Measurements from ENCODE around the gene PRUNE2.
A peak's percentile ranks its signal among the peaks of the same experiment; 100 is the strongest.
"Not testable (repeated sequence)": the region's sequence is repeated elsewhere in the genome, so short reads cannot be mapped to it uniquely, and the experiment has no call there.

The PRUNE2 gene, protein sequence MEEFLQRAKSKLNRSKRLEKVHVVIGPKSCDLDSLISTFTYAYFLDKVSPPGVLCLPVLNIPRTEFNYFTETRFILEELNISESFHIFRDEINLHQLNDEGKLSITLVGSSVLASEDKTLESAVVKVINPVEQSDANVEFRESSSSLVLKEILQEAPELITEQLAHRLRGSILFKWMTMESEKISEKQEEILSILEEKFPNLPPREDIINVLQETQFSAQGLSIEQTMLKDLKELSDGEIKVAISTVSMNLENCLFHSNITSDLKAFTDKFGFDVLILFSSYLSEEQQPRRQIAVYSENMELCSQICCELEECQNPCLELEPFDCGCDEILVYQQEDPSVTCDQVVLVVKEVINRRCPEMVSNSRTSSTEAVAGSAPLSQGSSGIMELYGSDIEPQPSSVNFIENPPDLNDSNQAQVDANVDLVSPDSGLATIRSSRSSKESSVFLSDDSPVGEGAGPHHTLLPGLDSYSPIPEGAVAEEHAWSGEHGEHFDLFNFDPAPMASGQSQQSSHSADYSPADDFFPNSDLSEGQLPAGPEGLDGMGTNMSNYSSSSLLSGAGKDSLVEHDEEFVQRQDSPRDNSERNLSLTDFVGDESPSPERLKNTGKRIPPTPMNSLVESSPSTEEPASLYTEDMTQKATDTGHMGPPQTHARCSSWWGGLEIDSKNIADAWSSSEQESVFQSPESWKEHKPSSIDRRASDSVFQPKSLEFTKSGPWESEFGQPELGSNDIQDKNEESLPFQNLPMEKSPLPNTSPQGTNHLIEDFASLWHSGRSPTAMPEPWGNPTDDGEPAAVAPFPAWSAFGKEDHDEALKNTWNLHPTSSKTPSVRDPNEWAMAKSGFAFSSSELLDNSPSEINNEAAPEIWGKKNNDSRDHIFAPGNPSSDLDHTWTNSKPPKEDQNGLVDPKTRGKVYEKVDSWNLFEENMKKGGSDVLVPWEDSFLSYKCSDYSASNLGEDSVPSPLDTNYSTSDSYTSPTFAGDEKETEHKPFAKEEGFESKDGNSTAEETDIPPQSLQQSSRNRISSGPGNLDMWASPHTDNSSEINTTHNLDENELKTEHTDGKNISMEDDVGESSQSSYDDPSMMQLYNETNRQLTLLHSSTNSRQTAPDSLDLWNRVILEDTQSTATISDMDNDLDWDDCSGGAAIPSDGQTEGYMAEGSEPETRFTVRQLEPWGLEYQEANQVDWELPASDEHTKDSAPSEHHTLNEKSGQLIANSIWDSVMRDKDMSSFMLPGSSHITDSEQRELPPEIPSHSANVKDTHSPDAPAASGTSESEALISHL (N-terminal part only)

DNA sequence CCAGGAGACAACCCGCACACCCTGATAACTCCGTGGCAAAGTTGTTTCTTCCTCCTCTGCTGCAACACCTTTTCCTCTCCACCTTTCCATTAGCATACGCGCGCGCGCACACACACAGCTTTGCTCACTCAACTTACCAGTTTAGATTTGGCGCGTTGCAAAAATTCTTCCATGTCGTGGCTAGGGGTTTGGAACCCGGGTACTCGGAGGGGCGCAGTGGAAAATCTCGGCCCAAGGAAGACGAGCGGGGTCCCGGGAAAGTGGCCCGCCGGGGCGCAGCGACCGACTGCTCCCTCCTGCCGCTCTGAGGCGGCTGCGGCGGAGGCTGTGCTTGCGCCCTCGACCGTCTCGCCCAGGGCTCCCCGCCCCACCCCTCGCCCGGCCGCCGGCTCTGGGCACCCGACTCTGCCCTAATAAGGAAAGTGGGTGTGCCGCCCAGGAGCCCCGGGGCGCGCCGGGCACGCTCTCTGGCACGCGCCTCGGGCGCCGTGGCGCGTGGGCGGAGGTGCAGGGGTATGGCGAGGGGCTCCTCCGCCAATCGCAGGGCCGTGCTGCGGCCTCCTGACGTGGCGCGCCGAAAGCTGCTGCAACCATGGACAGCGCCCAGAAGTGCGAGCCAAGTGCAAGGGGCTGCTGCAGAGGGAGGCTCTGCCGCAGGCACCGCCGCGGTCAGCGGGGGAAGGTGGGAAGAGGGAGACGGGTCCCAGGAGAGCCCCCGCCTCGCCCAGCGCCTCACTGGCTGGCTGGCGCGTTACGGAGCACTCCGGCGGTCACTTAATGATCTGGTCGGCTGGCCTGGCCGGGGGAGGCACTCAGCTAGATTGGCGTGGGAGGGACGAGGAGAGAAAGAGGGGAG, at the start of gene PRUNE2:
PRUNE2 (minus strand) TSS at position 324 of the 856 bp plus-strand sequence; CDS start at position 173, 151 bp downstream.
- DNase-seq = peak; percentile 98

DNA sequence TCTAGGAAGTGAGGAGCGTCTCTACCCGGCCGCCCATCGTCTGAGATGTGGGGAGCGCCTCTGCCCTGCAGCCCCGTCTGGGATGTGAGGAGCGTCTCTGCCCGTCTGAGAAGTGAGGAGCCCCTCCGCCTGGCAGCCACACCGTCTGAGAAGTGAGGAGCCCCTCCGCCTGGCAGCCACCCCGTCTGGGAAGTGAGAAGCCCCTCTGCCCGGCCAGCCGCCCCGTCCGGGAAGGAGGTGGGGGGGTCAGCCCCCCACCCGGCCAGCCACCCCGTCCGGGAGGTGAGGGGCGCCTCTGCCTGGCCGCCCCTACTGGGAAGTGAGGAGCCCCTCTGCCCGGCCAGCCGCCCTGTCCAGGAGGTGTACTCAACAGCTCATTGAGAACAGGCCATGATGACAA, 49.5 kb upstream of the PRUNE2 start:
- DNase-seq = not testable (repeated sequence)

DNA sequence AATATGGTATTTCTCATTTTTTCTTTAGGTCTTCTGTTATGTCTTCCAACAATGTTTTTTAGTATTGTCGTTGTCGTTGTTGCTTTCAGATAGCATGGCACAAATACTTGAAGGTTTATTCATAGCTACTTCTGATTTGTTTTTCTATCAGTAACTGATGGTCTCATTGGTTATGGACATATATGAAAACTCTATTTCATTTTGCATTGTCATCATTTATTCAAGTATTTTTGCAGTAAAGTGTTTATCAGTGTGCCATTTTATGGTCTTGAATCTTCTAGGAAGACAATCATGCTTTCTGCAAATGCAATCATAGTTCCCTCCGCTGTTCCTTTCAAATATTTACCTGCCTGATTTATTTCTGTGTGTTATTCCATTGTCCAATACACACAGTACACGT, 44.0 kb upstream of the PRUNE2 start:
- DNase-seq = no peak

DNA sequence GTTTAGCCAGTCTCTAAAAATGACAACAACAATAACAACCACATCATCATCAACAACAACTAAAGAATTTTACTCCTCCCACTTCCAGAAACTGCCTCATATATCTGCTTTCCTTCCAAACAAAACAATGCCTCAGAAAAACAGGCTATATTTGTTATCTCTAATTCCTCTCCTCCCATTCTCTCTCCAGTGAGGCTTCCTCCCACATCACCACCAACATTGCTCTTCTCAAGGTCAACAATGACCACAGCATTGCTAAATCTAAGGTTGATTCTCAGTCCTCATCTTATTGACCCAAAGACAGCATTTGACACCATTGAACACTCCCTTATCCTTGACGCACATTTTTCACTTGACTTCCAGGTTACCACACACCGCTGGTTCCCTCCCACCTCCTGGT, 38.1 kb upstream of the PRUNE2 start:
- DNase-seq = no peak

DNA sequence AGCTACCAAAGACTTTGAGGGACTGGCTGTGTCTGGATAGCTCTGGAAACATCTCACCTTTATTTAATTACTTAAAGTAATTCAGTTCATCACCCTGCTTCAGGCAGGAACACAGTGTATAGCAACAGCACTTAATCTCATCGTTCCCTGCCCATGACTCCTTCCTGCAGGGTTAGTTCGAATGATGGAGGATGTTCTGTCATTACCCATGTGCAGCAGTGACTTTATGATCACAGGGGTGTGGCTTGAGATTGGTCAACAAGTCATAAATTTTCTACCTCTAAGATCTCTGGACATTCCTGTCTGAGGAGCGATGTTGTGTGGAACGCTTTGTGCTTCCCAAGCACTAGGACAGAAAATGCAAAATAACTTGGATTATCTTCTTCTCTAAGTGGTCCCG, 37.1 kb upstream of the PRUNE2 start:
- no peak for DNase-seq

DNA sequence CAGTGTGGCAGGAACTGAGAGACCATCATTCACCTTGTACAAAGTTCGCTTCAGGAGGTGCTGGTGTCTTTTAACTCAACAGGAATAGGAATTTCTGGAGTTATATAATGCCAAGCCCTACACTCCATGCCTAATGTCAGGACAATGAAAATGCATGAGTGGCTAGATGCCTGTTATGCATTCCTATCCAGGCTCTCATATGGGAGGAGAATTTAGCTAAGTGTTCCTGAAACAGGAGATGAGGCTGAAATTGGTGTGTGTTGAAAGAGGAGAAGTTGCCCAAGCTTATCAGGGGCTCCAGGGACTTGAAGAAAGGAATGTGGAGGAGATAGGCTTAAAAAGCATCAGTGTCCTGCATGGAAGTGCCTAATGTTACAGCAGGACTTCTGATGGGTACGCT, 26.8 kb upstream of the PRUNE2 start:
- no peak for DNase-seq

DNA sequence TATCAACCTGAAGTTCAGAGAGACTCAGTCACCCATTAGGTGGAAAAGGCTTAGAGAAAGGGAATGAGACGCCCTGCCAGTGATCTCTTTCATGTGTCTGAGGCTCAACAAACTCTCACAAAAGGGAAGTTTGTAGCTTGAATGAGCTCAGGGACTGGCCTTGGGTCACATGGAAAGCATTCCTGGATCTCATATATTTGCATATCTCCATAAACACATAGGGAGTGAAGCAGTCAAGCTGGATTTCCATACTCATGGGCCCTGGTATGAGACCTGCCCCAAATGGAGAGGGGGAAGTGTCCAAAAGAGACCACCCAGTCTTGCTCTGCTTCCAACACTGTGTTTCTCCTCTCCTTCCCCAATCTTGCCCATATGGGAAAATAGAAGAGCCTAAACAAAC, 26.4 kb upstream of the PRUNE2 start:
- no peak for DNase-seq

DNA sequence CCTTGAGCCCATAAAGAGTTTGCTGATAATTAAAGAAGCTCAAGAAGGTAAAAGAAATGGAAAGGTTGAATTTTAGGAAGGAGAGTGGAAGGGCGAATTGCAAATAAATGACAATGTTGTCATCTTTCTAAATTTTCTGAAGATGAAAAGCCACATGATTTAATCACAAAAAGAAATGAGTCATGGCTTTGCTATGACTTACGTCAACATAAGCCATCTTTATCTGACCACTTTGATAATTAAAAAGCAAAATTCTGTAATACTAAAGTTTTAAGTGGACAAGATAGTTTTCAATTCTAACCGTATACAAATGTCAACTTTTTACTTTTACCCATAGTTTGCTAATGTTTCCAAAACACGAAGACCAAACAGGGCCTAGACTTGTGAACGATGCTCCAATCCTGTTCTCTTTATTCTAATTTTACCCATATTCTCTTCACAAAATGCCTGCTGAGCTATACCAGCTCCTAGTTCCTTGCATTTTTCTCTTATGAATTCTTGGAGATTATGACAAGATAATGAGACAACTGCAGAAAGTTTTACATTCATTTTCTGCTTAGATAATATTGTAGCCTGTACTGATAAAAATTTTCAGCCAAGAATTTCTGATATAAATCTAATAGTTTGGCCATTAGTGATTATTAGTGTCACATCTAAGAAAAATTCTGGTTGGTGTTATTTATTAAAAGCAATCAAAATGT, 21.8 kb upstream of the PRUNE2 start:
- no peak for DNase-seq

DNA sequence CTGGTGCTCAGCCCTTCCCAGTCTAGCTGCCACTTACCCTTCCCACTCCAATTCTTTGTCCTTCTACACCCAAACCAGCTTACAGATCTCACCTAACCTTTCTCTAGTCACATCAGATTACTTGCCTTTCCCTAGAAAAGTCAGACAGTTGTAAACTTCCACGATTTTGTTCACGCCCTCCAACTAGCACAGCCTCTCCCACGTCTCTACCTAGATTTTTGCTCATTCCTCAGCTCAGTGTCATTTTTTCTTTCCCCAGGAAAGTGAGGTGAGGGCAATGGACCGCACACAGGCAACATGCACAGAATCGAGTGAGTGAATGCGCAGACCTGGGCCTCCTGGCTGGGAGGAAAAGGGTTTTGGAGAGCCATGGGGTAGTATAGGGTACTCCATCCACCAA, 20.9 kb upstream of the PRUNE2 start:
- DNase-seq = no peak

DNA sequence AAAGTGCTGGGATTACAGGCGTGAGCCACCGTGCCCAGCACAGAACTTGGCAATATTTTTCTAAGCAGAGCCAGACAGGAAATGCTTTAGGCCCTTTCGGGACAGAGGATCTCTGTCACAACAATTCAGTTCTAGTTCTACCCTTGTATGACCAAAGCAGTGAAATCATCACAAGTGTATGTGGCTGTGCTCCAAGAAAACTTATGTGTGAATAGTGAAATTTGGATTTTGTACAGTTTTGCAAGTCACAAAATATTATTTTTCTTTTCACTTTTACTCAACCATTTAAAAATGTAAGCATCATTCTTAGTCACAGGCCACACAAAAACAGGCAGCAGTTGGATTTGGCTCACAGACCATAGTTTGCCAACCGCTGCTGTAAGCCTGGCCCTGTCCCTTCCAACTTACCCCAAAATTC, 20.4 kb upstream of the PRUNE2 start:
- DNase-seq = no peak

DNA sequence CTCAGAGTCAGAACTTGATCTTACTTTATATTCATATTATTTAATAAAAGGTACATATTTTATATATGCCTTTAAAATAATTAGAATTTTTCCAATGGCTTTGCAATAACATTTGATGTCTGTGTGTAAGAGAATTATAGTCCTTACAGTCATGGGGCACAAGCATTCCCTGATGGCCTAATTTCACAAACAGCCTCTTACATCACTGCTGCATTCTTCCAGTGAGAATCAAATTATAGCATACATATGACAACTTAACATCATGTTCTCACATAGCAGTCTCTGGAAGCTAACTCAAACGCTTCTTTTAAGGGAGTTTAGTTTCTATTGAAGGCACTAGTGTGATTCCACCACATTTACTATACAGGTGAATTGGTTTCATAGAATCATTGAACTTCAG, 15.3 kb upstream of the PRUNE2 start:
- DNase-seq = no peak

DNA sequence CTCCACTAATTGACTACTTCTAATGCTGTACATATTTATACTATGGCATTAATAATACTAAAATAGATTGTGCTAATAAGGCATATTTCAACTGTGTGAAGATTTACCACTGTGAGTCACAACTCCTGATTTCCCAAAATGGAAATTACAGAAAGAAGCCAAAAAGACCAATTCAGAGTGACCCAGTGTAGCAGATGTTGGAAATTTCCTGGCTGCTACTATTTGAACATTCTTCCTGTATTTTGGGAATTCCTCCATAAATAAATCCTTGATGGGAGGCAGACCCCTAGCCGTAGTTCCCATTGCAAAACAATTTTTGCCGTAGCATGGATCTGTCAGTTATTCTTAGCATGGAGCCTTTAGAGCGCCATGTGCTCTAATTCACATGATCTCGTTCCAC, 11.4 kb upstream of the PRUNE2 start:
- no peak for DNase-seq

DNA sequence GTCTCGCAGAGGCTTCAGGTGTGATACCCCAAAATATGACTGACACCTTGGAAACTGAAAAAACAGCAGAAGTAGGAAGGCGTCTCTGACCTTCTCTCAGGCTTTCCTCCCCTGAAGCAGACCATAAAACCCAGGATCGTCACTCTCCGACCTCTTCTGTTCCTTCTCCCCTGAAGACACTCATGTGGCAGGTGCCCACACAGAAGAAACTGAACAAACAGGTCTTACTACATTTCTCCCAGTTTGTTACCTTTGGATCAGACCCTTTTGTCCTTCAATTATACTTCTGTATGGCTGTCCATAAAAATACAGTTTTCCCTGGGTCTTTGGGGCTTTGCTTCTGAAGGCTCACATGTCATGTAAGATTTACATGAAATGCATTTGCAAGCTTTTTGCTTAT, 10.3 kb upstream of the PRUNE2 start:
- peak; percentile 66 for DNase-seq

DNA sequence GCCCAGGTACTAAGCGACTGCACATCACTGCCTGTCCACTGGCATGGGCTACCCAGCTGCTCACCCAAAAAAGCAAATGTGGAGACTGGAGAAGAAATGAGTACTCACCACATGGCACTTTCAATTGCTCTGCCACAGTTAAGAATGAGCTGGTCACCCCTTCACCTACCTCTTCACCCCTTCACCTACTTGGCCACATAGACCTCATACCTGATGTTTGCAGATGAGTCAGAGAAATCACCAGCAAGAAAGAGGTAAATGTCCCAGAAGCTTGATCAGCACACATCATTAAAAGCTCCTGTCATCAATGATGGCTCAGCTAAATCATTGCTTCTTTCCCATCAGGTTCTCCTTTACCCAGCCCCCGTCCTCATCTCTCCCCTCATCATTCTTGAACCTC, 7.6 kb upstream of the PRUNE2 start:
- DNase-seq = peak; percentile 19

DNA sequence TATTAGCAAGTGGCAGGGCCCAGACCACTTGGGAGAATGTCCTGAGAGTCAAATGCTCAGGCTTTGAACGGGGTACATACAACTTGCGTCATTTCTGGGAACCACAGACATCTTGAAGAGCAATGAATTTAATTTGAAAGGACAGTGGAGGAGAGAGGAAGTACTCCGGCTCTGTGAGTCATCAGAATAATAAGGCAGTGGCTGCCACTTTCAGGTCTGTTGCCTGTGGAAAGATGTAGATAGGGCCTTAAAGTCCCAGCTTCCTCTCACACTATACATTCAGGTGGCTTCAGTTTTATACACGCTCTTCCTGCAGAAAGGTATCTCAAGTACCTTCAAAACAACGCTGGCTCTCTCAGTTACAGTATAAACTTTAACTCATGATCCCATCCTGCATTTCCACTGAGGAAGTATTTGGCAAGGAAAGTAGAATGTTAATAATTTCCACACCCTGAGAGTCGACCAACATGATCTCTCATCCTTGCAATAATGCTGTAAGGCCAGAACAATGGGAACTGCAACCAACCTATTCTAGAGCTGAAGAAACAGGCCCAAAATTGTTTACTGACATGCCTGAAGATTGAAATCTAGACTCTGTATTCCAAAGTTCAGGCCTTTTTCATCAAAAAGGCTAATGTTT, 6.8 kb upstream of the PRUNE2 start:
- peak; percentile 62 for DNase-seq

DNA sequence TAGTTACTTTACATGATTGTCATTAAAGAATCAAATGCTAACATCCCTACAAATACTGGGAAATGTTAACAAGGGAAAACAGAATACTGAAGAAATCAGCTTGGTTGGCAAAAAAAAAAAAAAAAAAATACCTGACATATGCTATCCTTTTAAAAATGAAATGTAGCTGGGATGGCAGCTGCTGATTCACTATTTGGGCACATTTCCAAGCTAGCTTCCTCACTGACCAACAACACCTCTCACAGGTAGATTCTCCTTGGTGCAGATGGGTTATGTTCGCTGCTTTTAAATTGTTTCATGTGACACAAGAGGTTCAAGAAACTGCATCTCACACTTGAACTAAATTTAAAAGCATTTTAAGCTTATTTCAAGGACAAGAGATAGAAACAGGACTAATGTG, 6.1 kb upstream of the PRUNE2 start:
- no peak for DNase-seq

DNA sequence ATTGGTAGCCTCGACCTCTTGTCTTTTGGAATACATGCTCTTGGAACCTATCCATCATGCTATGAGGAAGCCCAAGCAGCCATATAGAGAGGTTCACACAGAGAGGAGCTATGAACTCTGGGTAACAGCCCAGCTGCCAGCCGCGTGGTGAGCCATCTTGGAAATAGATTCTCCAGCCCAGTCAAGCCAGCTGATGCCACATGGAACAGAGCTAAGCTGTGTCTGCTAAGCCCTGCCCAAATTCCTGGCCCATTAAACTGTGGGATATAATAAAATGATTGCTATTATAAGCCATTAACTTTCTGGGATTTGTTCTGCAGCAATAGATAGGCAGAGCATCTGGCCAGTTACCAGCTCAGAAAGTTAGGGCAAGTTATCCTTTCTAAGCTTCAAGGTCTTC, 4.9 kb upstream of the PRUNE2 start:
- DNase-seq = peak; percentile 30

DNA sequence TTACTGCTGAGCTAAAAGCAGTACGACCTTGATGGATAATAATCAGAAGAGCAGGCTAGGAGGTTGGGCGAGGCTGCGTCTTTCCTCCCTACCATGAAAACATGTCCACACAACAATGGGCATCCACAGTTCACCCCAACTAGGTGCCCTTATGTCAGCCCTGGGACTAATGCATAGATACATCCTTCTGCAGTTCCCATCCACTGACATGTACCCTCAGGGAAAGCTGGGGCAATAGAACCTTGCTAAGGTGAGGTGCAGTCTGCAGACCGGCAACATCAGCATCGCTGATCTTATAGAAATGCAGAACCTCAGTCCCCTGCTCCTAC, 697 bp upstream of the PRUNE2 start:
- no peak for DNase-seq

DNA sequence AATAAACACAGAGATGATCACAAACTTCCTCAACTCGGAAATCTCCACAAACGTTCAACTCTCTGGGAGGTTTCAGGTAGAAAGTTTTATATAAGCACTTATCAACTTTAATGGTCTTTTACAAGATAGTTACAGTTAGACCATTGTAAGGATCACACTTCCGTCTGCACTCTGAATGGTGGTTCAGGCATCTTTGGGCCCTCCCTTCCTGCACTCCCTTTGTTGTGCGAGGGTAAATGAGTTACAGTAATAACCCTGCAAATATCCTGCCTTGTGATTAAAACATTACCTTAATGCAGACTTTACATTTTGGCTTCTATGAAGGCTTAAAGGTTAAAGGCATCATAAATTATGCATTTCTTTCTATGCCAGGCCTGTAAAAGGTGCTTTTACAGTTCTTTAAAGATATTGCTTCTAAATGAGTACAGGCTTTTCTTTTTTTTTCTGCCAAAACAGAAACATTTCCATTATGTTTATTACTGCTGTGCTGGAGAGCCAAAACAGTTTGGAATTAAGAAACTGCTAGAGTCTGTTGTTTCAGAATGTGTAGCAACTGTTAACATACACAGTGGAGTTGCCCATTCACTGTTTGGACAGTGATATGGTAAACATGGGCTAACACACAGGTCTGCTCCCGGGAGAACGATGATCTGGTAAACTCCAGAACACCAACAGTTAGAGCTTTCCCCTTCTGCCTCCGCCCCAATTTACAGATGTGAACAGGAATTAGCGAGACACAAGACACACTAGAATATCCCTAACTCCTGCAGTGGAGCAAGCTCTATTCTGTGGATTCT, 1.1 kb downstream of the PRUNE2 start:
- DNase-seq = peak; percentile 30

DNA sequence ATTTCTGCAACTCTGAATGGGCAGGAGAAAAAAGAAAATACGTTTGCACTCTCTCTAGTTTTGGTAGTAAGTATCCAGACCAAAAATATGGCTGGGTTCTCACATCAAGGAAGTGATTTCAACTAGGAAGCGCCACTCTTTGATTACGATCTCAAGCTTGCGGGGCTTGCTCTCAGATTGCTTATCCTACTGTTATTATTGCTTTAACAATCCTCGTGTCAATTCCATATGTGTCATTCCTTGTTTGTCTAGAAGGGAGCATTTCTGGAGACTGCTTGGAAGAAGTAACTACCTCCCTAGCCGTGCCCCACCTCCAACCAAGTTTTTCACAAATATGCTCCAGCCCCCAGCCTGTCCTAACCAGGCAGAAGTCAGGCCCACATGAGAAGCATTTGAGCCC, 3.5 kb downstream of the PRUNE2 start:
- DNase-seq = peak; percentile 24

All from islet precursor cell (in vitro differentiated cells).